Measurements from ENCODE around the gene SLC5A9.

DNA sequence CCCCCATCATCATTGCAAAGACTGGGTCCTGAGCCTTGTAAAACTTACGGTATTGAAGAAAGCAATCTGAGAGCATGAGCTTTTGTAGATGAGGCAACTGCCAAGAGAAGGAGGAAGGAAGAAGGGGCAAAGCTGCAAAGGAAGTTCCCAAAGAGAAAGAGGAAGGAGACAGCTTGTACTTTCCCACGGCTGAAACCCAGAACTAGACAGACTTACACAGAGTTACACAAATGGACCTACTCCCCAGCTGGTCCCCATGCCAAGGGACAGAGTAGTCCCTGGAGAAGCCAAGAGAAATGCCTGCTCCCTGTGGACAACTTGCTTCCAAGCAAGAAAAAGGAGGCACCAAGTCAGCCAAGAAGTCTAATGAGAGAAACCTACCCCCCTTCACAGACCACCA, 22.6 kb downstream of the SLC5A9 start:
- TF ChIP-seq, protein P1, sequence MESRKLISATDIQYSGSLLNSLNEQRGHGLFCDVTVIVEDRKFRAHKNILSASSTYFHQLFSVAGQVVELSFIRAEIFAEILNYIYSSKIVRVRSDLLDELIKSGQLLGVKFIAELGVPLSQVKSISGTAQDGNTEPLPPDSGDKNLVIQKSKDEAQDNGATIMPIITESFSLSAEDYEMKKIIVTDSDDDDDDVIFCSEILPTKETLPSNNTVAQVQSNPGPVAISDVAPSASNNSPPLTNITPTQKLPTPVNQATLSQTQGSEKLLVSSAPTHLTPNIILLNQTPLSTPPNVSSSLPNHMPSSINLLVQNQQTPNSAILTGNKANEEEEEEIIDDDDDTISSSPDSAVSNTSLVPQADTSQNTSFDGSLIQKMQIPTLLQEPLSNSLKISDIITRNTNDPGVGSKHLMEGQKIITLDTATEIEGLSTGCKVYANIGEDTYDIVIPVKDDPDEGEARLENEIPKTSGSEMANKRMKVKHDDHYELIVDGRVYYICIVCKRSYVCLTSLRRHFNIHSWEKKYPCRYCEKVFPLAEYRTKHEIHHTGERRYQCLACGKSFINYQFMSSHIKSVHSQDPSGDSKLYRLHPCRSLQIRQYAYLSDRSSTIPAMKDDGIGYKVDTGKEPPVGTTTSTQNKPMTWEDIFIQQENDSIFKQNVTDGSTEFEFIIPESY (IDR thresholded peaks at IDR 0.05; ENCODE audit: extremely low read depth, insufficient replicate concordance, low read length) = no peak
- TF ChIP-seq, protein P2, sequence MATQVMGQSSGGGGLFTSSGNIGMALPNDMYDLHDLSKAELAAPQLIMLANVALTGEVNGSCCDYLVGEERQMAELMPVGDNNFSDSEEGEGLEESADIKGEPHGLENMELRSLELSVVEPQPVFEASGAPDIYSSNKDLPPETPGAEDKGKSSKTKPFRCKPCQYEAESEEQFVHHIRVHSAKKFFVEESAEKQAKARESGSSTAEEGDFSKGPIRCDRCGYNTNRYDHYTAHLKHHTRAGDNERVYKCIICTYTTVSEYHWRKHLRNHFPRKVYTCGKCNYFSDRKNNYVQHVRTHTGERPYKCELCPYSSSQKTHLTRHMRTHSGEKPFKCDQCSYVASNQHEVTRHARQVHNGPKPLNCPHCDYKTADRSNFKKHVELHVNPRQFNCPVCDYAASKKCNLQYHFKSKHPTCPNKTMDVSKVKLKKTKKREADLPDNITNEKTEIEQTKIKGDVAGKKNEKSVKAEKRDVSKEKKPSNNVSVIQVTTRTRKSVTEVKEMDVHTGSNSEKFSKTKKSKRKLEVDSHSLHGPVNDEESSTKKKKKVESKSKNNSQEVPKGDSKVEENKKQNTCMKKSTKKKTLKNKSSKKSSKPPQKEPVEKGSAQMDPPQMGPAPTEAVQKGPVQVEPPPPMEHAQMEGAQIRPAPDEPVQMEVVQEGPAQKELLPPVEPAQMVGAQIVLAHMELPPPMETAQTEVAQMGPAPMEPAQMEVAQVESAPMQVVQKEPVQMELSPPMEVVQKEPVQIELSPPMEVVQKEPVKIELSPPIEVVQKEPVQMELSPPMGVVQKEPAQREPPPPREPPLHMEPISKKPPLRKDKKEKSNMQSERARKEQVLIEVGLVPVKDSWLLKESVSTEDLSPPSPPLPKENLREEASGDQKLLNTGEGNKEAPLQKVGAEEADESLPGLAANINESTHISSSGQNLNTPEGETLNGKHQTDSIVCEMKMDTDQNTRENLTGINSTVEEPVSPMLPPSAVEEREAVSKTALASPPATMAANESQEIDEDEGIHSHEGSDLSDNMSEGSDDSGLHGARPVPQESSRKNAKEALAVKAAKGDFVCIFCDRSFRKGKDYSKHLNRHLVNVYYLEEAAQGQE (IDR thresholded peaks at IDR 0.05; ENCODE audit: low read depth) = no peak
- no peak for TF ChIP-seq RAD21 (IDR thresholded peaks at IDR 0.05; ENCODE audit: low read depth)
- TF ChIP-seq CEBPB (IDR thresholded peaks at IDR 0.05; ENCODE audit: low read depth) = no peak
- TF ChIP-seq, protein P3, sequence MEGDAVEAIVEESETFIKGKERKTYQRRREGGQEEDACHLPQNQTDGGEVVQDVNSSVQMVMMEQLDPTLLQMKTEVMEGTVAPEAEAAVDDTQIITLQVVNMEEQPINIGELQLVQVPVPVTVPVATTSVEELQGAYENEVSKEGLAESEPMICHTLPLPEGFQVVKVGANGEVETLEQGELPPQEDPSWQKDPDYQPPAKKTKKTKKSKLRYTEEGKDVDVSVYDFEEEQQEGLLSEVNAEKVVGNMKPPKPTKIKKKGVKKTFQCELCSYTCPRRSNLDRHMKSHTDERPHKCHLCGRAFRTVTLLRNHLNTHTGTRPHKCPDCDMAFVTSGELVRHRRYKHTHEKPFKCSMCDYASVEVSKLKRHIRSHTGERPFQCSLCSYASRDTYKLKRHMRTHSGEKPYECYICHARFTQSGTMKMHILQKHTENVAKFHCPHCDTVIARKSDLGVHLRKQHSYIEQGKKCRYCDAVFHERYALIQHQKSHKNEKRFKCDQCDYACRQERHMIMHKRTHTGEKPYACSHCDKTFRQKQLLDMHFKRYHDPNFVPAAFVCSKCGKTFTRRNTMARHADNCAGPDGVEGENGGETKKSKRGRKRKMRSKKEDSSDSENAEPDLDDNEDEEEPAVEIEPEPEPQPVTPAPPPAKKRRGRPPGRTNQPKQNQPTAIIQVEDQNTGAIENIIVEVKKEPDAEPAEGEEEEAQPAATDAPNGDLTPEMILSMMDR (IDR thresholded peaks at IDR 0.05 in 2 of 3, conservative IDR thresholded peaks at IDR 0.05 in 1 of 3; ENCODE audit: borderline replicate concordance in 1 of 3, insufficient read depth in 1 of 3, low read depth in 2 of 3, low read length in 2 of 3) = no peak

All from HCT116 (cell line).